ENCODE data around the gene IL1R2. TPM values are rescaled to one million over a fixed set of nuclear protein-coding genes. Genes with fewer than 3 reads are reported as not detected.

Gene IL1R2
- total and polyA plus RNA-seq, 2 of the 13 experiments (the other 11 are each of a cell fraction or from before 2014, with no cell fraction given), result 3.6 to 7.3 TPM

- no peak for TF ChIP-seq HMGA1 (CRISPR knock-in tag; conservative IDR thresholded peaks at IDR 0.05)
- TF ChIP-seq RFX5 (IDR thresholded peaks at IDR 0.05; ENCODE audit: low read depth, low read length), result no peak
- peak; percentile 37; the same call in 1 of the 2 replicates for TF ChIP-seq ZNF124 (CRISPR knock-in tag; IDR thresholded peaks at IDR 0.05)
- TF ChIP-seq ISL2 (CRISPR knock-in tag; IDR thresholded peaks at IDR 0.05), result 0 out of 2 replicates have a peak, but pooled peaks have one; percentile 25
- no peak for TF ChIP-seq ZNF512 (CRISPR knock-in tag; IDR thresholded peaks at IDR 0.05)
- peak; percentile 15; the same call in 1 of the 2 replicates for TF ChIP-seq MEF2D (CRISPR knock-in tag; IDR thresholded peaks at IDR 0.05)
- TF ChIP-seq ZNF317 (CRISPR knock-in tag; IDR thresholded peaks at IDR 0.05), result peak; percentile 56
- peak; percentile 24; the same call in 1 of the 2 replicates for TF ChIP-seq MIER3 (CRISPR knock-in tag; IDR thresholded peaks at IDR 0.05; ENCODE audit: borderline replicate concordance)
- TF ChIP-seq SPEN (CRISPR knock-in tag; IDR thresholded peaks at IDR 0.05; ENCODE audit: low read depth), result peak; percentile 22; the same call in 1 of the 2 replicates
- peak; percentile 59; the same call in 1 of the 2 replicates for TF ChIP-seq SMAD3 (CRISPR knock-in tag; IDR thresholded peaks at IDR 0.05)
- TF ChIP-seq NR0B2 (CRISPR knock-in tag; IDR thresholded peaks at IDR 0.05), result 0 out of 2 replicates have a peak, but pooled peaks have one; percentile 27
- peak; percentile 36; the same call in 1 of the 2 replicates for TF ChIP-seq ZNF430 (CRISPR knock-in tag; IDR thresholded peaks at IDR 0.05)
- peak; percentile 73 for TF ChIP-seq POGZ (CRISPR knock-in tag; IDR thresholded peaks at IDR 0.05)
- TF ChIP-seq ZNF580 (CRISPR knock-in tag; IDR thresholded peaks at IDR 0.05; ENCODE audit: borderline replicate concordance, low read depth), result peak; percentile 33; the same call in 1 of the 2 replicates
- TF ChIP-seq ZNF558 (CRISPR knock-in tag; IDR thresholded peaks at IDR 0.05; ENCODE audit: borderline replicate concordance), result no peak
- TF ChIP-seq ZNF350 (CRISPR knock-in tag; IDR thresholded peaks at IDR 0.05; ENCODE audit: borderline replicate concordance, low read depth), result peak; percentile 34; the same call in 1 of the 2 replicates
- peak; percentile 54; the same call in 1 of the 2 replicates for TF ChIP-seq SNAPC4 (CRISPR knock-in tag; IDR thresholded peaks at IDR 0.05)
- peak; percentile 18; the same call in 1 of the 2 replicates for TF ChIP-seq TFDP1 (CRISPR knock-in tag; IDR thresholded peaks at IDR 0.05; ENCODE audit: borderline replicate concordance)
- no peak for TF ChIP-seq ZNF639 (CRISPR knock-in tag; conservative IDR thresholded peaks at IDR 0.05)
- no peak for TF ChIP-seq RBAK (CRISPR knock-in tag; IDR thresholded peaks at IDR 0.05)
Observed at GRCh38 chr2:102070058-102070642, 78.4 kb downstream of the IL1R2 start (continued).
